Naive B cell (primary cell): ENCODE data around the gene TRIM67. TPM values are rescaled to one million over a fixed set of nuclear protein-coding genes. Genes with fewer than 3 reads are reported as not detected.
A peak's percentile ranks its signal among the peaks of the same experiment; 100 is the strongest.
"Not testable (repeated sequence)": the region's sequence is repeated elsewhere in the genome, so short reads cannot be mapped to it uniquely, and the experiment has no call there.

Experiments
- ATAC-seq, 2 donors: fragments of 150-1000 bp; cut with Tn5 transposase; 2 replicates each; pipeline ENCODE4 v1.10.0; 2021; ENCODE audit warnings: low read depth in 2 of 2, mild to moderate bottlenecking in 2 of 2, moderate library complexity in 2 of 2
- DNase-seq: peaks from one replicate; pipeline ENCODE4 v3.0.0; 2022
- H3K27ac Mint-ChIP-seq, 6 donors: one replicate each; pipeline ENCODE4 v1.8.0; 2020 to 2022; ENCODE audit warnings: mild to moderate bottlenecking in 6 of 6, mixed read lengths in 6 of 6, moderate library complexity in 5 of 6, inconsistent platforms in 2 of 6
- H3K27me3 Mint-ChIP-seq, 3 donors: one replicate each; pipeline ENCODE4 v1.8.0; 2021 to 2022; ENCODE audit warnings: mixed read lengths in 3 of 3, mild to moderate bottlenecking in 1 of 3
- H3K36me3 Mint-ChIP-seq, 2 donors: one replicate each; pipeline ENCODE4 v1.8.0; 2020 to 2022; ENCODE audit warnings: mixed read lengths in 2 of 2, inconsistent platforms in 1 of 2, mild to moderate bottlenecking in 1 of 2
- H3K4me1 Mint-ChIP-seq, 3 donors: one replicate each; pipeline ENCODE4 v1.8.0; 2020 to 2022; ENCODE audit warnings: mixed read lengths in 3 of 3, inconsistent platforms in 1 of 3, mild to moderate bottlenecking in 1 of 3, moderate library complexity in 1 of 3
- H3K4me3 Mint-ChIP-seq, 8 donors: one replicate each; pipeline ENCODE4 v1.8.0; 2020 to 2022; ENCODE audit warnings: mild to moderate bottlenecking in 8 of 8, mixed read lengths in 8 of 8, moderate library complexity in 8 of 8, inconsistent platforms in 2 of 8
- H3K9me3 Mint-ChIP-seq, 7 donors: one replicate each; pipeline ENCODE4 v1.8.0; 2020 to 2022; ENCODE audit warnings: mixed read lengths in 7 of 7, mild to moderate bottlenecking in 5 of 7, inconsistent platforms in 2 of 7, moderate library complexity in 1 of 7
- polyA plus RNA-seq, 6 donors: library from polyadenylated mRNA; unstranded; fragments of 300-500 nt; fragmentation: Illumina TruSeq; gene quantifications; one replicate each; pipeline ENCODE4 v1.2.3, GENCODE V29; 2021; ENCODE audit warnings: low read depth in 6 of 6

TRIM67 gene
- not detected for polyA plus RNA-seq

GRCh38 chr1:231161667-231162296 is at the start of gene TRIM67:
TSS of gene TRIM67 (plus strand) at chr1:231162058. CDS start at chr1:231162970, 912 bp downstream.
- peaks cover 52 to 75% (median 67%) of the 10 kb centered on the region in 3 donors for H3K27me3 Mint-ChIP-seq
- H3K4me3 Mint-ChIP-seq: peak within 1 kb of the TSS in 6 of 8 donors; percentile 15 to 70 (median 58)
- peaks cover 0 to 4% (median 0%) of the 10 kb centered on the region in 7 donors for H3K9me3 Mint-ChIP-seq
- no peak within 1 kb of the TSS for H3K27ac Mint-ChIP-seq
- H3K4me1 Mint-ChIP-seq: peaks cover 0 to 10% (median 3%) of the 10 kb centered on the region in 3 donors
- no peaks in the 10 kb centered on the region for H3K36me3 Mint-ChIP-seq
- ATAC-seq (no peak), DNase-seq (no peak)

GRCh38 chr1:231116738-231117137 is 45.1 kb upstream of the TRIM67 start:
- Mint-ChIP-seq H3K4me1 (no peaks in the 10 kb centered on the region), H3K27me3 (peaks cover 16 to 52% (median 39%) of the 10 kb centered on the region in 3 donors), H3K27ac (no peak overlapping the region), H3K36me3 (peaks cover 7 to 27% of the 10 kb centered on the region in 2 donors), H3K9me3 (peaks cover 10 to 36% (median 20%) of the 10 kb centered on the region in 7 donors), H3K4me3 (no peak overlapping the region)
- ATAC-seq (no peak), DNase-seq (no peak)

GRCh38 chr1:231118704-231119453 is 43.0 kb upstream of the TRIM67 start:
- ATAC-seq (no peak), DNase-seq (no peak)
- Mint-ChIP-seq H3K27ac (no peak overlapping the region), H3K27me3 (peaks cover 14 to 42% (median 37%) of the 10 kb centered on the region in 3 donors), H3K4me1 (no peaks in the 10 kb centered on the region), H3K4me3 (no peak overlapping the region), H3K9me3 (peaks cover 9 to 22% (median 16%) of the 10 kb centered on the region in 7 donors), H3K36me3 (peaks cover 7 to 15% of the 10 kb centered on the region in 2 donors)

GRCh38 chr1:231121533-231121932 is 40.3 kb upstream of the TRIM67 start:
- H3K27me3 Mint-ChIP-seq: peaks cover 11 to 52% (median 43%) of the 10 kb centered on the region in 3 donors
- no peak overlapping the region for H3K4me3 Mint-ChIP-seq
- no peak for DNase-seq
- peaks cover 9 to 24% (median 16%) of the 10 kb centered on the region in 7 donors for H3K9me3 Mint-ChIP-seq
- no peak overlapping the region for H3K27ac Mint-ChIP-seq
- no peaks in the 10 kb centered on the region for H3K4me1 Mint-ChIP-seq
- H3K36me3 Mint-ChIP-seq: peaks cover 7 to 15% of the 10 kb centered on the region in 2 donors
- no peak for ATAC-seq

GRCh38 chr1:231122143-231122542 is 39.7 kb upstream of the TRIM67 start:
- Mint-ChIP-seq H3K4me3 (no peak overlapping the region), H3K27me3 (peaks cover 14 to 46% (median 39%) of the 10 kb centered on the region in 3 donors), H3K4me1 (no peaks in the 10 kb centered on the region), H3K36me3 (peaks cover 7 to 15% of the 10 kb centered on the region in 2 donors), H3K27ac (no peak overlapping the region), H3K9me3 (peaks cover 9 to 30% (median 18%) of the 10 kb centered on the region in 7 donors)
- ATAC-seq (no peak), DNase-seq (no peak)

- H3K4me1 Mint-ChIP-seq: no peaks in the 10 kb centered on the region
- no peak overlapping the region for H3K4me3 Mint-ChIP-seq
- H3K27ac Mint-ChIP-seq: no peak overlapping the region
- peaks cover 14 to 29% (median 26%) of the 10 kb centered on the region in 3 donors for H3K27me3 Mint-ChIP-seq
- no peak for ATAC-seq
- DNase-seq: no peak
- peaks cover 0 to 18% (median 5%) of the 10 kb centered on the region in 7 donors for H3K9me3 Mint-ChIP-seq
- H3K36me3 Mint-ChIP-seq: peaks cover 0 to 1% of the 10 kb centered on the region in 2 donors
These were observed 37.1 kb upstream of the TRIM67 start for GRCh38 chr1:231124746-231125145.

- DNase-seq (no peak), ATAC-seq (no peak)
- Mint-ChIP-seq H3K27ac (no peak overlapping the region), H3K9me3 (peaks cover 0 to 12% (median 5%) of the 10 kb centered on the region in 7 donors), H3K4me1 (no peaks in the 10 kb centered on the region), H3K4me3 (no peak overlapping the region), H3K36me3 (no peaks in the 10 kb centered on the region), H3K27me3 (peaks cover 19 to 27% (median 24%) of the 10 kb centered on the region in 3 donors)
These were observed 35.8 kb upstream of the TRIM67 start for GRCh38 chr1:231125972-231126580.

- not testable (repeated sequence) for H3K36me3 Mint-ChIP-seq, ATAC-seq, H3K4me3 Mint-ChIP-seq, DNase-seq, H3K4me1 Mint-ChIP-seq
- H3K9me3 Mint-ChIP-seq: peaks cover 0 to 12% (median 5%) of the 10 kb centered on the region in 7 donors
- peak overlapping the region in 1 of 6 donors; percentile 14 for H3K27ac Mint-ChIP-seq
- peaks cover 19 to 27% (median 24%) of the 10 kb centered on the region in 3 donors for H3K27me3 Mint-ChIP-seq
These were observed 34.8 kb upstream of the TRIM67 start for GRCh38 chr1:231127106-231127505.

- H3K27ac Mint-ChIP-seq, ATAC-seq, DNase-seq, H3K4me3 Mint-ChIP-seq, H3K36me3 Mint-ChIP-seq, H3K4me1 Mint-ChIP-seq: not testable (repeated sequence)
- peaks cover 11 to 27% (median 22%) of the 10 kb centered on the region in 3 donors for H3K27me3 Mint-ChIP-seq
- peaks cover 0 to 12% (median 5%) of the 10 kb centered on the region in 7 donors for H3K9me3 Mint-ChIP-seq
These were observed 33.4 kb upstream of the TRIM67 start for GRCh38 chr1:231128471-231128870.

GRCh38 chr1:231130544-231130943 is 31.3 kb upstream of the TRIM67 start:
- ATAC-seq (no peak), DNase-seq (no peak)
- H3K36me3 Mint-ChIP-seq: no peaks in the 10 kb centered on the region
- H3K27ac Mint-ChIP-seq: peak overlapping the region in 1 of 6 donors; percentile 2
- H3K4me1 Mint-ChIP-seq: no peaks in the 10 kb centered on the region
- peaks cover 0 to 12% (median 5%) of the 10 kb centered on the region in 7 donors for H3K9me3 Mint-ChIP-seq
- peaks cover 0 to 22% (median 11%) of the 10 kb centered on the region in 3 donors for H3K27me3 Mint-ChIP-seq
- no peak overlapping the region for H3K4me3 Mint-ChIP-seq

- H3K27ac Mint-ChIP-seq, DNase-seq, H3K9me3 Mint-ChIP-seq, H3K4me1 Mint-ChIP-seq, ATAC-seq, H3K4me3 Mint-ChIP-seq, H3K36me3 Mint-ChIP-seq: not testable (repeated sequence)
- peaks cover 0 to 13% (median 5%) of the 10 kb centered on the region in 3 donors for H3K27me3 Mint-ChIP-seq
These were observed 29.3 kb upstream of the TRIM67 start for GRCh38 chr1:231132591-231132990.

- DNase-seq (no peak), ATAC-seq (no peak)
- H3K36me3 Mint-ChIP-seq: no peaks in the 10 kb centered on the region
- no peaks in the 10 kb centered on the region for H3K4me1 Mint-ChIP-seq
- peaks cover 0 to 3% (median 0%) of the 10 kb centered on the region in 7 donors for H3K9me3 Mint-ChIP-seq
- peak overlapping the region in 1 of 6 donors; percentile 24 for H3K27ac Mint-ChIP-seq
- no peak overlapping the region for H3K4me3 Mint-ChIP-seq
- peaks cover 10 to 26% (median 12%) of the 10 kb centered on the region in 3 donors for H3K27me3 Mint-ChIP-seq
These were observed 27.2 kb upstream of the TRIM67 start for GRCh38 chr1:231134624-231135023.

- H3K36me3 Mint-ChIP-seq: peaks cover 0 to 9% of the 10 kb centered on the region in 2 donors
- no peaks in the 10 kb centered on the region for H3K4me1 Mint-ChIP-seq
- no peak overlapping the region for H3K4me3 Mint-ChIP-seq
- no peak for DNase-seq
- no peak overlapping the region for H3K27ac Mint-ChIP-seq
- no peak for ATAC-seq
- H3K9me3 Mint-ChIP-seq: peaks cover 0 to 8% (median 3%) of the 10 kb centered on the region in 7 donors
- peaks cover 41 to 45% (median 44%) of the 10 kb centered on the region in 3 donors for H3K27me3 Mint-ChIP-seq
These were observed 23.6 kb upstream of the TRIM67 start for GRCh38 chr1:231138236-231138635.
